ACC112 (cell line): Measurements from ENCODE around the gene PRDM16.
A peak's percentile ranks its signal among the peaks of the same experiment; 100 is the strongest.

Experiments
- H2AFZ ChIP-seq: fragments of 200-600 bp; sonication (generic); one replicate; pipeline ENCODE4 v1.6.0; 2017; ENCODE audit warnings: antibody characterized with exemption, low read length; ENCODE audit not compliant: unreplicated experiment
- H3K27ac ChIP-seq: fragments of 200-600 bp; sonication (generic); 2 replicates; pipeline ENCODE4 v1.5.1; 2014; ENCODE audit warnings: low read depth, mild to moderate bottlenecking, antibody characterized with exemption, low read length, moderate library complexity
- H3K27me3 ChIP-seq: fragments of 200-600 bp; sonication (generic); 2 replicates; pipeline ENCODE4 v1.6.1; 2014; ENCODE audit warnings: mild to moderate bottlenecking, antibody characterized with exemption, low read length, moderate library complexity, mixed read lengths; ENCODE audit not compliant: insufficient read depth
- H3K36me3 ChIP-seq: fragments of 200-600 bp; sonication (generic); 2 replicates; pipeline ENCODE4 v1.6.1; 2016; ENCODE audit warnings: mild to moderate bottlenecking, antibody characterized with exemption, low read length, moderate library complexity, mixed read lengths; ENCODE audit not compliant: insufficient read depth
- H3K4me1 ChIP-seq: fragments of 200-600 bp; sonication (generic); one replicate; pipeline ENCODE4 v1.6.1; 2016; ENCODE audit warnings: low read length, mixed read lengths; ENCODE audit not compliant: insufficient read depth, unreplicated experiment, control insufficient read depth
- H3K4me3 ChIP-seq: fragments of 200-600 bp; sonication (generic); 2 replicates; pipeline ENCODE4 v1.5.1; 2014; ENCODE audit warnings: mild to moderate bottlenecking, low read depth, low read length
- H3K79me2 ChIP-seq: fragments of 200-600 bp; sonication (generic); one replicate; pipeline ENCODE4 v1.6.0; 2016; ENCODE audit warnings: low read length; ENCODE audit not compliant: control insufficient read depth, unreplicated experiment, insufficient read depth

Gene PRDM16

DNA sequence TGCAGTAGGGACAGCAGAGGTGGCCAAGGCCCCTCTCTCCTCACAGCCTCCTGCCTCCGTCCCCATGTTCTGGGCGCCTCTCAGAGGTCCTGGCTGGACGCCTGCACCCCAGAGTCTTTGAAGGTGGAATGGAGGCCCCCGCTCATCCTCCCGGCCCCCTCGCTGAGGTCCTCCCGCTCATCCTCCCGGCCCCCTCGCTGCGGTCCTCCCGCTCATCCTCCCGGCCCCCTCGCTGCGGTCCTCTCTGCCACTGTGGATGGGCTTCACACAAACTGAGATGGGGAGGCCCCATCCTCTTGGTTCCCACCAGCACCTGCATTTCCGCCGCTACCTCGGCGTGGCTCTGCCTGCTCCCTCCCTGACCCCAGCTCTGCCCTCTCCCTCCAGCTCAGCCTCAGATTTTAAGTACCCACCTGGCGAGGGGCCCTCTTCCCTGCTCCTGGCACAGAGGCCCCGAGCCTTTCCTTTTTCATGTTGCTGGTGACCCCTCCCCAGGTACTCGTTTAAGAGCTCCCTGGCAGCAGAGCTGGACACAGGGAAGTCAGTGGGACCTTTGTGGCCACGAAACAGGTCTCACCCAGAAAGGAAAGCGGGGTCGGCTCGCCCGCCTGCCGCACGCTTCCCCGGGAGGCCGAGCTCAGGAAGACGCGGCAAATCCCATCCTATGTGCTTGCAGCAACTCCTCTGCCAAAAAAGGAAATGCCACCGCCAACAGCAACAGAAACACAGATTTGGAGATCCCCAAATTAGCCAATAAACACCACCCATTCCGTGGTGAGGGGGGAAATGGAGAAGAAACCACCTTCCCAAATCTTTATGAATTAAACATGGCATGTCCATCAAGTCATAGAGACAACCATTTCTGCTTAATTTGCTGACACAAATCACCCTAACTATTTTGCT lies 143.7 kb downstream of the PRDM16 start:
- Histone ChIP-seq H2AFZ (no peak overlapping the region), H3K27me3 (no peaks in the 10 kb centered on the region), H3K36me3 (no peaks in the 10 kb centered on the region), H3K4me3 (no peak overlapping the region), H3K4me1 (no peaks in the 10 kb centered on the region), H3K79me2 (no peaks in the 10 kb centered on the region), H3K27ac (no peak overlapping the region)

DNA sequence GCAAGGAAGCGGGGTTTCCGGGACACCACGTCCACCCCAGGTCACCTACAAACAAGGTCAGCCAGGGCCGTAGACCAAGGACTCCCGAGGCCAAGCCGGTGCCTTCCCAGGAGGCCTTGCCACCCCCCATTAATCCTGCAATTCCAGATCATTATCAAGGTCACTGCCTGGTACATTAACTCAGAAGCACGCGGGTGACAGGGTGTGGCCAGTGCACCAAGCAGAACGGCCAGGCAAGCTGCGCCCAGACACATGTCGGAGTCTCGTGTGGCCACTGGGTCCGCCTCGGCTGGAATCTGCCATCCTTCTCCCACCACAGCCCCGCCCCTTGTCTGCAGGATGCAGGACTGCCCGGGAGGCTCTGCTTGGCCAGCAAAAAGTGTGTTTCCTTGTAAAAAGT lies 144.7 kb downstream of the PRDM16 start:
- Histone ChIP-seq H3K27ac (no peak overlapping the region), H3K27me3 (0 out of 2 replicates have a peak, but pooled peaks cover under 1% of the 10 kb centered on the region), H3K36me3 (no peaks in the 10 kb centered on the region), H3K79me2 (no peaks in the 10 kb centered on the region), H3K4me3 (no peak overlapping the region), H2AFZ (no peak overlapping the region), H3K4me1 (no peaks in the 10 kb centered on the region)

DNA sequence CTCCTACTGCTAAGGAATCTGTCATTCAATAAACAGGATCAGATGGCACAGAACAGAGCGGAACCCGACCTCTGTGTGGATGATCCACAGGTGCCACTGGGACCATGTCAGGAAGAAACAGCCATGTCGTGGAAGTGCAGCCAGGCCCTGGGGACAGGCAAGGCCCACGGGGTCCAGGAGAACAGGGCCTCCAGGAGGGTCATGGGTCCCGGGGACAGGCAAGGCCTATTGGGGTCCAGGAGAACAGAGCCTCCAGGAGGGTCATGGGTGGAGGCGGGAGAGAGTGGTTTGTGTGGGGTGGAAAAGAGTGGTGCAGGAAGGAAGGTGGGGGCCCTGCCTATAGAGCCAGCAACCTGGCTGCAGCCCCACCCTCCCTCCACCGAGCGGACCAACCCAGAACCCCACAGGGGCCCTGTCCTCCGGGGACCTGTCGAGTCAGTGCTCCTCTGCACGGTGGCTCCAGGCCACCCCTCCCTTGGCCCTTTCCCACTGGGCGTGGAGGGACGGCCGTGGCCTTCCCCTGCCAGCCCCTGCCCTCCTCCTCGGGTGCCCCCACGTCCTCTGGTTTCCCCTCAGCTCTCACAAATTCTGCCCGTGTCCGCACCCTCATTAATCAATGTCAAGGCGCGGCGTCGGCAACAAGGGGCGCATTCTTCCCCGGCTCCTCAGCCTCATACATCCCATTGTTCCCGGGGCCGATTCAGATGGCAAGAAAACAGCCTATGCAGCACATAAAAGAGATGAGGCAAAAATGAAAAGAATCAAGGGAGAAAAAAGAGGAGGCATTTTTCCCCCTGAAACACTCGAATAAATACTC lies 146.4 kb downstream of the PRDM16 start:
- Histone ChIP-seq H3K27me3 (peaks cover 7% of the 10 kb centered on the region; the same call in 1 of the 2 replicates), H3K4me3 (no peak overlapping the region), H3K79me2 (no peaks in the 10 kb centered on the region), H3K27ac (no peak overlapping the region), H3K4me1 (peaks cover 3% of the 10 kb centered on the region), H2AFZ (no peak overlapping the region), H3K36me3 (no peaks in the 10 kb centered on the region)

DNA sequence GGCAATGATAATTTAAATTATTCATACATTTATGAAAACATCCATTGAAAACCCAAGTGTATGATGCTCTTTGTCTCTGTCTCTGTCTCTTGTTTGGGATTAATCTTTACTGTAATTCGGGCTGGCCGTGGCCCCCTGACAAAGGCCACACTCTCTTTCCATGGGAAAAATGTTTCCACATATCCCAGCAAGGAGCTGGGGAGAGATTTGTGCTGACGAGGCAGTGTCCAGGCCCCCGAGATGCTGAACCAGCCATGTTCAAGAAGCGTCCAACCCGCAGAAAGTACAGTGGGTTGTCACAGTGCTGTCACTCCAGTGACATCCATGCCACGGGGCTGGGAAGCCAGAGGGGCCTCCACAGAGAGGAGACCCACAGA lies 147.0 kb downstream of the PRDM16 start:
- H3K27me3 ChIP-seq: peaks cover 7% of the 10 kb centered on the region; the same call in 1 of the 2 replicates
- H3K4me3 ChIP-seq: no peak overlapping the region
- no peaks in the 10 kb centered on the region for H3K79me2 ChIP-seq

DNA sequence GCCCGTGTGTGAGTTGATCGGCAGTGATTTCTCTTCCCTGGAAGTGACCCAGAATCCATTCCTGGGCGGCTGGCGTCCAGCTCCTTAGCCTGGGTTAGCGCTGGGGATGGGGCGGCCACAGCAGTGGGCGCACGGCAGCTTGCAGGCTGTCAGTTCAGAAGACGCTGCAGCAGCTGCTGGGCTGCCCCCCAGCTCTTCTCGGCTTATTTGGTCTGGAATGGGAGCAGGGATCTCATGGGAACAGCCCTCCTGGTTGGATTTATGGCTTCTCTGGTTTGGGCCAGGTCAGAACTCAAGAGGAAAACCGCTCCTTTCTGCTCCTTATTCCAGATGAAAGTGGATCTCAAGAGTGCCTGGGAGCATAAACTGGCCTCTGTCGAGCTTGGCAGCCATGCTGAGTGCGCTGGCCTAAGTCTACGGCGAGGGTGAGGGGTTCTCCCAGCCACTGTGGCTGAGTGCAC lies 148.2 kb downstream of the PRDM16 start:
- no peak overlapping the region for H3K27ac ChIP-seq
- peaks cover 7% of the 10 kb centered on the region; the same call in 1 of the 2 replicates for H3K27me3 ChIP-seq
- H3K36me3 ChIP-seq: no peaks in the 10 kb centered on the region
- H2AFZ ChIP-seq: no peak overlapping the region
- H3K4me3 ChIP-seq: no peak overlapping the region
- no peaks in the 10 kb centered on the region for H3K79me2 ChIP-seq
- peaks cover 3% of the 10 kb centered on the region for H3K4me1 ChIP-seq

More for the DNA sequence above, 147.0 kb downstream of the PRDM16 start:
- Histone ChIP-seq H3K27ac (no peak overlapping the region), H3K4me1 (peaks cover 3% of the 10 kb centered on the region), H2AFZ (no peak overlapping the region), H3K36me3 (no peaks in the 10 kb centered on the region)

DNA sequence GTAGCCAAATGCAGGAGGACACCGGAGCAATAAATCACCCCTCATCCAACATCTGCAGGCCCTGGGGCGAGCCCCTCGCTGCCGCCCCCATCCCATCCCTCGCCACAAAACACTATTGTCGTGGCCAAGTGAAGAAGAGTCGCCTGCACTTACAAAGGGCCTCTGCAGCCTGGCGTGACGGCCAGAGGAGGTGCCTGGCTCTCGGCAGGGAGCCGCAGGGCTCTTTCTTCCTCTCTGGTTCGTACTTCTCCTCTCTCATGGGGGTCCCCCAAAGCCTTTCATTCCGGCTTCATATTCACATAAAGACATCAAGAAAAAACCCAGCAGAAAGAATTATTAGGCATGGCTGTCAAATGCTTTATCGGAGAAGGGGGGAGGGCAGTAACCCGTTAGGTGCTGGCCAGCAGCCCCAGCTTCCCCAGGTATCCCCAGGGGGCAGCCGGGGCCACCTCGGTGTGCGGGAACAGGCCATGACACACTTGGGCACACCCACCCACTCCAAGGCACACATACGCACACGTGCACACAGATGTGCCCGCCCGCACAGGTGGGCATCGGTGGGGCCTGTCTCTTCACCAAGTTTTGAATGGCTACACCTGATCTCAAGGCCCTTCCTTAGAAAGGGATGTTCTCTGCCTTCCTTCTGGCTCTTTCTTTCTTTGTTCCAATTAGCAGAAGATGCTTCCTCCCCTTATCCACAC lies 149.1 kb downstream of the PRDM16 start:
- H2AFZ ChIP-seq: no peak overlapping the region
- no peak overlapping the region for H3K4me3 ChIP-seq
- H3K4me1 ChIP-seq: peaks cover 3% of the 10 kb centered on the region
- H3K79me2 ChIP-seq: no peaks in the 10 kb centered on the region
- H3K27ac ChIP-seq: no peak overlapping the region
- H3K36me3 ChIP-seq: no peaks in the 10 kb centered on the region
- H3K27me3 ChIP-seq: peaks cover 7% of the 10 kb centered on the region; the same call in 1 of the 2 replicates

DNA sequence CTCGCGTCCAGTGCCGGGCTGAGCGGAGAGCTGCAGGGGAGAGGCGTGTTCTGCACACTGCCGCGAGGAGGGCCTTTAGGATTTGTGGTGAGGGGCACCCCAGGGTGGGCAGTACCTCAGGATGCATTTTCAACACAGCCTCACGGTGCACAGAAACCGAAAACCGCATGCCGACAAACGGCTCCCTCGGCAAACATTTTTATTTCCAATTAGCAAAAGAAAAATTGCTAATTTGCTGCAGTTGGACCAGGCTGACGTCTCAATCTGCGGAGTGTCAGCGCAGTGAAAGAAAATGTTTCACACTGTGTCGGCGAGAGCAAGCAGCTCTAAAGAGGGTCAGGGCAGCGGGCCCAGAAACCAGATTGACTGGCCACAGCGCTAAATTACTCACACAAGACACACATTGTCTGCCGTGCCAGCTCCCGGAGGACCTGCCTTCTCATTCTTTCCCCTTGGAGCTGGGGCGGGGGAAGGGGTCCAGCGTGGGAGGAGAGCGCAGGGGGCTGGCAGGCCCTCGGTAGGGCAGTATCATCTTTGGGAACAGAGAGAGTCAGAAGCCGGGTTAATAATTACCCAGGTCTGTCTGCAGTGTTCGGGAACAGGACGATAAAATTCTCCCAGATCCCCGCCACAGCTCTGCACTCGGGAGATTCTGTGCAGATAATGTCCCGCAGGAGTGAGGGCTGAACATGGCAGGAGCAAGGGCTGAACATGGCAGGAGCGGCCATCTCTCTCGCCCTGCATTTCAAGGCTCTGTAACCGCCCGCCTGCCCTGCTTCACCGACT lies 150.2 kb downstream of the PRDM16 start:
- Histone ChIP-seq H3K4me1 (peaks cover 3% of the 10 kb centered on the region), H3K27me3 (peaks cover 7% of the 10 kb centered on the region; the same call in 1 of the 2 replicates), H3K79me2 (no peaks in the 10 kb centered on the region), H2AFZ (no peak overlapping the region), H3K4me3 (0 out of 2 replicates have a peak overlapping the region, but pooled peaks have one; percentile 16), H3K36me3 (no peaks in the 10 kb centered on the region), H3K27ac (no peak overlapping the region)

DNA sequence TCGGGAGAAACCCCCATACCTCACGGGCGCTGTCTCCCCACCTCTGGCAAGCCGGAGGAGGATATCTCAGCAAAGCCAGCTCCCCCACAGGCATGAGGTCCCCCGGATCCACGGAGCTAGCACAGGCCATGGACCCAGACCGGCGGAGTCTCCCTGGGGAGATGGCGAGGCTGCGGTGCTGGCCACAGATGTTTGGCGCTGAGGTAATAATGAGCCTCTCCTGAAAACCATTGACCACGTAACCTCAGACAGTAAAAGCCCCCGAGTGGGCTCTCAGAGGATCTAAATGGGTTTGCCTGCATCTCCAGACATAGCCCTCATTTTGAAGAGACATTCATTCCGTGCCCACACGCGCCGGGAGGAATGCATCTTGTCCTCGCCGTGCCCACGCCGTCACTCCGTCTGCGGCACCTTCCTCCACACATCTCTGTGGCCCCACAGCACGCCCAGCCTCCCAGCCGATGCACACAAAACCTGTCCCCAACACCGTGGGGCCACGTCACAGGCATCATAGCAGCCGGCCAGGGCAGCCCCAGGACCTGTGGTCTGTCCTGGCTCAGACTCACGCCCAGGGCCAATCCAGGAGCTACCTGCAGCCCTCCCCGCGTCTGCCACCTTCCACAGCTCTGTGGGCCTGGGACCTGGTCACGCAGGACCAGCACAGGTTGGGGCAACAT lies 150.9 kb downstream of the PRDM16 start:
- Histone ChIP-seq H2AFZ (no peak overlapping the region), H3K4me3 (no peak overlapping the region), H3K27ac (no peak overlapping the region), H3K27me3 (peaks cover 7% of the 10 kb centered on the region; the same call in 1 of the 2 replicates), H3K79me2 (no peaks in the 10 kb centered on the region), H3K4me1 (peaks cover 3% of the 10 kb centered on the region), H3K36me3 (no peaks in the 10 kb centered on the region)

DNA sequence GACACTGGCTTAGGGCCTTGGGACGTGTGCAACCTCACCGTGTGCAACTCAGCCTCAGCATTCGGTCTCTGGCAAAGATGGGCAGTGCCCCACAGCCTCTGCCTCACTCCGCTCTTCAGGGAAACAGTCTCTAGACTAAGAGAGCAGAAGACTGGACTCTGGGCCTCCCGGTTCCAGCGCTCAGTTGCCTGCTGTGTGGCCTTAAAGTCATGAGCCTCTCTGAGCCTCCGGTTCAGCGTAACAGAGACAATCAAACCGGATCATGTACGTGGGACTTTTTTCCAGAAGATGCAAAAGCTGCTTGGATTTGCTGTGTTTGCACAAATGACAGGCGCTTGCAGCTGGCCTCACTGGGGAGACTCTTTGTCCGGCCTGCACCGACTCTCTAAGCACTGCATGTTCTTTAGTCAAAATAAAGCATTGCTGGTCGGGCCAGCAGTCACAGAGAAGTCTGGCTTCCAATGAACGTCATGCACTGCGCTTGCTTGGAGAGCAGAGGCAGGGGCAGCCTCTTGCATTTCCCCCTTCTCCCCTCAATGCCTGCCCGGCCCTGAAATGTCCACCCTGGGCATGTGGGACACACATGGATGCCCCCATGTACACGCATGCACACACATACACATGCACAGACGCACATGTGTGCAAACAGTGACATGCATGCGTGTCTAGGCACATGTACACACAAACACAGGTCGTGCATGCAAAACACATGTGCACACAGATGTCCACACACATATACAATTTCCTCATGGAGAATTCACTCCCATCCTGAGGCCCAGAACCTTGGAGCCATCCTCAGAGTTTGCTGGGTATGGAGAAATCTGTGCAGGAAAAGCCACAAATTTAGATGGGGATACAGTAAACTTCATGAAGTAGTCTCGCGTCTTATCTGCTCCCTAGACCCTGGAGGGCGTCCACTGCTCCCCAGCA lies 152.4 kb downstream of the PRDM16 start:
- H3K27me3 ChIP-seq: peaks cover 7% of the 10 kb centered on the region; the same call in 1 of the 2 replicates
- no peaks in the 10 kb centered on the region for H3K79me2 ChIP-seq
- no peak overlapping the region for H2AFZ ChIP-seq
- no peaks in the 10 kb centered on the region for H3K36me3 ChIP-seq
- H3K27ac ChIP-seq: no peak overlapping the region
- no peak overlapping the region for H3K4me3 ChIP-seq
- H3K4me1 ChIP-seq: peaks cover 3% of the 10 kb centered on the region
